PC-3 (cell line): ENCODE data around the gene STARD3. TPM values are rescaled to one million over a fixed set of nuclear protein-coding genes. Genes with fewer than 3 reads are reported as not detected.

Source experiments
- ATAC-seq: fragments of 200-7000 bp; cut with Tn5 transposase; 2 replicates; pipeline ENCODE4 v1.9.1; 2020; ENCODE audit warnings: mild to moderate bottlenecking, moderate library complexity
- BruUV-seq: library from RNA; stranded (reverse); fragments of 400-500 nt; replicated peaks from 2 replicates; lab custom pipeline; 2021; lab: Mats Ljungman, UMichigan
- CTCF ChIA-PET: fragments of 300-600 bp; sonication (Branson Sonifier 250); formaldehyde crosslinking; loops from one replicate; lab custom pipeline; 2022; ENCODE audit warnings: antibody characterized with exemption; lab: Charles Lee
- POLR2A ChIA-PET: fragments of 300-600 bp; sonication (Branson Sonifier 250); formaldehyde crosslinking; loops from one replicate; lab custom pipeline; 2022; ENCODE audit warnings: antibody characterized with exemption; ENCODE audit not compliant: unreplicated experiment; lab: Charles Lee
- DNase-seq: peaks from one replicate; pipeline ENCODE4 v3.0.0-alpha.2; 2015
- H2AFZ ChIP-seq: fragments of 300-600 bp; sonication (generic); 2 replicates; pipeline ENCODE4 v1.6.0; 2016; ENCODE audit warnings: antibody characterized with exemption, low read length
- H3F3A ChIP-seq: fragments of 300-600 bp; sonication (generic); one replicate; pipeline ENCODE4 v1.6.0; 2017; ENCODE audit warnings: antibody characterized with exemption, low read length, control low read depth, mild to moderate bottlenecking; ENCODE audit not compliant: unreplicated experiment
- H3K27ac ChIP-seq: fragments of 300-600 bp; sonication (generic); 2 replicates; pipeline ENCODE4 v1.5.1; 2016; ENCODE audit warnings: mild to moderate bottlenecking, low read length
- H3K27me3 ChIP-seq: fragments of 300-600 bp; sonication (generic); 2 replicates; pipeline ENCODE4 v1.6.1; 2016; ENCODE audit warnings: low read length, mixed read lengths
- H3K36me3 ChIP-seq: fragments of 300-600 bp; sonication (generic); 2 replicates; pipeline ENCODE4 v1.6.1; 2016; ENCODE audit warnings: low read depth, mixed run types, low read length, mixed read lengths
- H3K4me1 ChIP-seq: fragments of 300-600 bp; sonication (generic); 2 replicates; pipeline ENCODE4 v1.5.1; 2016; ENCODE audit warnings: low read length; ENCODE audit not compliant: insufficient read depth
- H3K4me2 ChIP-seq: fragments of 300-600 bp; sonication (generic); 2 replicates; pipeline ENCODE4 v1.6.0; 2016; ENCODE audit warnings: low read length
- H3K4me3 ChIP-seq: fragments of 300-600 bp; sonication (generic); 2 replicates; pipeline ENCODE4 v1.5.1; 2016; ENCODE audit warnings: mild to moderate bottlenecking, low read length, mixed read lengths
- H3K79me2 ChIP-seq: fragments of 300-600 bp; sonication (generic); 2 replicates; pipeline ENCODE4 v1.6.1; 2017; ENCODE audit warnings: low read length, mixed read lengths
- H3K9ac ChIP-seq: fragments of 300-600 bp; sonication (generic); 2 replicates; pipeline ENCODE4 v1.6.0; 2016; ENCODE audit warnings: mild to moderate bottlenecking, low read length
- H3K9me2 ChIP-seq: fragments of 300-600 bp; sonication (generic); replicated peaks from 2 replicates; pipeline ENCODE4 v1.6.1; 2016; ENCODE audit warnings: mixed run types, low read length, mixed read lengths
- H3K9me3 ChIP-seq: fragments of 300-600 bp; sonication (generic); 2 replicates; pipeline ENCODE4 v1.6.1; 2016; ENCODE audit warnings: low read length, mixed read lengths
- H4K20me1 ChIP-seq: fragments of 300-600 bp; sonication (generic); 2 replicates; pipeline ENCODE4 v1.6.1; 2016; ENCODE audit warnings: low read length, mixed read lengths
- CTCF ChIP-seq: fragments of 300-600 bp; sonication (generic); conservative IDR thresholded peaks from 2 replicates; pipeline ENCODE4 v1.5.1; 2017; ENCODE audit warnings: antibody characterized with exemption, low read depth, mild to moderate bottlenecking, low read length
- EZH2 ChIP-seq: fragments of 300-600 bp; sonication (generic); IDR thresholded peaks from one replicate; pipeline ENCODE4 v1.6.1; 2017; ENCODE audit warnings: antibody characterized with exemption, mild to moderate bottlenecking, low read length; ENCODE audit not compliant: unreplicated experiment
- EZH2phosphoT487 ChIP-seq: fragments of 300-600 bp; sonication (generic); IDR thresholded peaks from 2 replicates; pipeline ENCODE4 v1.6.1; 2018; ENCODE audit warnings: mild to moderate bottlenecking, antibody characterized with exemption, low read length, borderline replicate concordance
- intact Hi-C: fragments of 100-400 bp; cut with micrococcal nuclease; formaldehyde crosslinking; loops from 2 replicates; pipeline ENCODE4 v1.9.0; 2023
- total RNA-seq: library from RNA; depleted of rRNA; stranded (reverse); fragments of >200 nt; gene quantifications from 2 replicates; pipeline ENCODE4 v1.2.3, GENCODE V29; 2014

Gene STARD3
- total RNA-seq, 1 experiment from 2014 or later = 30.5 TPM

DNA sequence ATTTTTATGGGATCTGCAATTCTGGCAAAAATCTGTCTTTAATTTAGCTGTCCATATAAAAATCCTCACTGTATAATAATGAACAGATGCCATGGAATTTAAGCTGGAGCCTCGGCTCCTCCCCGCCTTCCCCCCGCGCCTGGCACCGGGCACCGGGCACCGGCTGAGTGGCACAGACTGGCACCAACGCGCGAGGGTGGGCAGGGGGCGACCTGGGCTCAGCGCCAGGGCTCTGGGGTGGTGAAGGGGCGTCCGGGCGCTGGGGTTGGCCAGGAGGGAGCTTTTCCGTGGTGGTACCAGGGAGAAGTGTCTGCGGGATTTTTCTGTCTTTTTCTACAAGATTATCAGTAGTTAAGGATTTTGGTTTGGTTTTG lies 38.3 kb upstream of the STARD3 start:
- no peak for DNase-seq
- H3K27me3 ChIP-seq = peaks cover 62% of the 10 kb centered on the region
- H3K9me2 ChIP-seq = no peaks in the 10 kb centered on the region
- no peak for ATAC-seq
- TF ChIP-seq CTCF (no peak), EZH2 (peak; percentile 92)
- no peak overlapping the region for H2AFZ ChIP-seq
- no peaks in the 10 kb centered on the region for H3K36me3 ChIP-seq
- H3K9me3 ChIP-seq = no peaks in the 10 kb centered on the region
- ChIA-PET POLR2A (no interaction called here), CTCF (interaction anchor here (0.8 kb wide), 1 partner anchor 23 kb away, joined by 3 read pairs; no protein-coding TSS in a partner anchor)
- H3K4me3 ChIP-seq = no peak overlapping the region
- no peaks in the 10 kb centered on the region for H3F3A ChIP-seq
- no peaks in the 10 kb centered on the region for H3K79me2 ChIP-seq
- intact Hi-C loops = no loop called here
- H3K9ac ChIP-seq = no peak overlapping the region
- H3K4me2 ChIP-seq = peak overlapping the region; percentile 46; the same call in 1 of the 2 replicates
- no peaks in the 10 kb centered on the region for H4K20me1 ChIP-seq
- no TSS peak for BruUV-seq
- H3K27ac ChIP-seq = no peak overlapping the region
- H3K4me1 ChIP-seq = no peaks in the 10 kb centered on the region

- ChIA-PET POLR2A (no interaction called here), CTCF (interaction anchor here (0.8 kb wide), 1 partner anchor 23 kb away, joined by 3 read pairs; no protein-coding TSS in a partner anchor)
- BruUV-seq = no TSS peak
- H3K9me3 ChIP-seq = no peaks in the 10 kb centered on the region
- no peaks in the 10 kb centered on the region for H3K4me1 ChIP-seq
- TF ChIP-seq EZH2phosphoT487 (no peak; the same call in 1 of the 2 replicates), EZH2 (peak; percentile 77)
- no peak for DNase-seq
- ATAC-seq = no peak
- peaks cover 67% of the 10 kb centered on the region for H3K27me3 ChIP-seq
- H3K9ac ChIP-seq = no peak overlapping the region
- no peak overlapping the region for H3K4me3 ChIP-seq
- H3K36me3 ChIP-seq = no peaks in the 10 kb centered on the region
- no peaks in the 10 kb centered on the region for H3K79me2 ChIP-seq
- H3K27ac ChIP-seq = no peak overlapping the region
- peak overlapping the region; percentile 46; the same call in 1 of the 2 replicates for H3K4me2 ChIP-seq
- no peaks in the 10 kb centered on the region for H3F3A ChIP-seq
- H2AFZ ChIP-seq = no peak overlapping the region
- no peaks in the 10 kb centered on the region for H4K20me1 ChIP-seq
- no peaks in the 10 kb centered on the region for H3K9me2 ChIP-seq
- intact Hi-C loops = no loop called here
Measured at GRCh38 chr17:39599004-39599664, 37.8 kb upstream of the STARD3 start.

- Histone ChIP-seq H4K20me1 (no peaks in the 10 kb centered on the region), H3K4me3 (no peak overlapping the region), H3K9me3 (no peaks in the 10 kb centered on the region), H3K36me3 (no peaks in the 10 kb centered on the region), H3K4me1 (no peaks in the 10 kb centered on the region), H2AFZ (no peak overlapping the region), H3K27ac (no peak overlapping the region), H3K9ac (no peak overlapping the region), H3K4me2 (no peak overlapping the region), H3K27me3 (peaks cover 71% of the 10 kb centered on the region), H3K79me2 (no peaks in the 10 kb centered on the region), H3F3A (no peaks in the 10 kb centered on the region), H3K9me2 (no peaks in the 10 kb centered on the region)
- POLR2A ChIA-PET = no interaction called here
- ATAC-seq = no peak
- no peak for TF ChIP-seq CTCF
- TF ChIP-seq EZH2phosphoT487 = no peak
- no peak for TF ChIP-seq EZH2
- DNase-seq = no peak
- intact Hi-C loops = no loop called here
- CTCF ChIA-PET = no interaction called here
- no TSS peak for BruUV-seq
Measured at GRCh38 chr17:39599665-39600231, 37.2 kb upstream of the STARD3 start.
